Ascending aorta (tissue), 2 donors: ENCODE measurements around the gene PRDM5. TPM values are rescaled to one million over a fixed set of nuclear protein-coding genes. Genes with fewer than 3 reads are reported as not detected.

Experiments used
- DNase-seq, 2 donors: peaks; one replicate each; pipeline ENCODE4 v3.0.0-alpha.2; 2019; ENCODE audit warnings: low spot score in 2 of 2
- H3K27ac ChIP-seq, 2 donors: fragments of 200-600 bp; sonication (generic); one replicate each; pipeline ENCODE4 v1.5.1; 2016 to 2017; ENCODE audit warnings: mild to moderate bottlenecking in 1 of 2
- H3K27me3 ChIP-seq: fragments of 200-600 bp; sonication (generic); one replicate; pipeline ENCODE4 v1.5.1; 2017
- H3K36me3 ChIP-seq, 2 donors: fragments of 200-600 bp; sonication (generic); one replicate each; pipeline ENCODE4 v1.5.1; 2016
- H3K4me1 ChIP-seq, 2 donors: fragments of 200-600 bp; sonication (generic); one replicate each; pipeline ENCODE4 v1.5.1; 2016 to 2017; ENCODE audit warnings: mild to moderate bottlenecking in 1 of 2
- H3K4me3 ChIP-seq, 2 donors: fragments of 200-600 bp; sonication (generic); one replicate each; pipeline ENCODE4 v1.5.1; 2016 to 2017; ENCODE audit warnings: mild to moderate bottlenecking in 1 of 2
- H3K9me3 ChIP-seq, 2 donors: fragments of 200-600 bp; sonication (generic); one replicate each; pipeline ENCODE4 v1.5.1; 2016
- intact Hi-C: fragments of 100-400 bp; cut with DNase I; formaldehyde crosslinking; loops from one replicate; pipeline ENCODE4 v1.15.1; 2023
- total RNA-seq: library from RNA; depleted of rRNA; stranded (reverse); fragments of >200 nt; gene quantifications from one replicate; pipeline ENCODE4 v1.1.0, GENCODE V29; 2016
- TF ChIP-seq, protein P1 (sequence below), 3 experiments: fragments of 200-600 bp in 2 of 3; fragments of 450-650 bp in 1 of 3; sonication (generic) in 2 of 3; IDR thresholded peaks; one replicate each; pipeline ENCODE4 v1.5.1; 2016 to 2019; ENCODE audit warnings: antibody characterized with exemption in 3 of 3, mild to moderate bottlenecking in 1 of 3, moderate library complexity in 1 of 3

The PRDM5 gene
- total RNA-seq, 1 donor from 2014 or later: 14.9 TPM

GRCh38 chr4:120672076-120672475, 250.4 kb downstream of the PRDM5 start:
- TF ChIP-seq, protein P1, sequence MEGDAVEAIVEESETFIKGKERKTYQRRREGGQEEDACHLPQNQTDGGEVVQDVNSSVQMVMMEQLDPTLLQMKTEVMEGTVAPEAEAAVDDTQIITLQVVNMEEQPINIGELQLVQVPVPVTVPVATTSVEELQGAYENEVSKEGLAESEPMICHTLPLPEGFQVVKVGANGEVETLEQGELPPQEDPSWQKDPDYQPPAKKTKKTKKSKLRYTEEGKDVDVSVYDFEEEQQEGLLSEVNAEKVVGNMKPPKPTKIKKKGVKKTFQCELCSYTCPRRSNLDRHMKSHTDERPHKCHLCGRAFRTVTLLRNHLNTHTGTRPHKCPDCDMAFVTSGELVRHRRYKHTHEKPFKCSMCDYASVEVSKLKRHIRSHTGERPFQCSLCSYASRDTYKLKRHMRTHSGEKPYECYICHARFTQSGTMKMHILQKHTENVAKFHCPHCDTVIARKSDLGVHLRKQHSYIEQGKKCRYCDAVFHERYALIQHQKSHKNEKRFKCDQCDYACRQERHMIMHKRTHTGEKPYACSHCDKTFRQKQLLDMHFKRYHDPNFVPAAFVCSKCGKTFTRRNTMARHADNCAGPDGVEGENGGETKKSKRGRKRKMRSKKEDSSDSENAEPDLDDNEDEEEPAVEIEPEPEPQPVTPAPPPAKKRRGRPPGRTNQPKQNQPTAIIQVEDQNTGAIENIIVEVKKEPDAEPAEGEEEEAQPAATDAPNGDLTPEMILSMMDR (IDR thresholded peaks at IDR 0.05): no peak
- intact Hi-C loops: no loop called here
- Histone ChIP-seq H3K4me3 (no peak overlapping the region), H3K9me3 (peaks cover 0 to 16% of the 10 kb centered on the region in 2 donors), H3K27ac (no peak overlapping the region), H3K4me1 (no peaks in the 10 kb centered on the region), H3K27me3 (no peaks in the 10 kb centered on the region), H3K36me3 (no peaks in the 10 kb centered on the region)
- DNase-seq: no peak

DNA sequence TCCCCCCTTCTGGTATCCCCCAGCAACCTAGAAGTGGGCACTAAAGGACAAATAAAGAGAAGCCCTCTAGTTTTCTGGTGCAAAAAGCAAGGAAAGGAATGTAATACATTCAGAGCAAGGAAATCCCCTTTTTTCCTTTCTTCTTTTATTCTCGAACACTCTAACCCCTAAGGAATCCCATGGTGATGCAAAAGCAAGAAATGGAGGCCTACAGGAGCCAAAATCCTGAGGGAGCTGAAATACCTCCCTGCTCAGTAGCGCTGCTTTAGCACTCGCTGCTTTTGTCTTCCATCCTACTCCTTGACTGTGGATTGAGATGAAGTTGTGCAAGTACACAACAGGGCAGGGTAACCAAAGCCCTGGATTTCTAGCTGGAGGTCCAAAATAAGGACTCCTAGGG, 251.0 kb downstream of the PRDM5 start:
- Histone ChIP-seq H3K36me3 (no peaks in the 10 kb centered on the region), H3K9me3 (peaks cover 0 to 16% of the 10 kb centered on the region in 2 donors), H3K4me1 (no peaks in the 10 kb centered on the region), H3K27ac (no peak overlapping the region), H3K4me3 (no peak overlapping the region), H3K27me3 (no peaks in the 10 kb centered on the region)
- DNase-seq: no peak
- TF ChIP-seq, protein P1 (IDR thresholded peaks at IDR 0.05): no peak
- intact Hi-C loops: no loop called here

DNA sequence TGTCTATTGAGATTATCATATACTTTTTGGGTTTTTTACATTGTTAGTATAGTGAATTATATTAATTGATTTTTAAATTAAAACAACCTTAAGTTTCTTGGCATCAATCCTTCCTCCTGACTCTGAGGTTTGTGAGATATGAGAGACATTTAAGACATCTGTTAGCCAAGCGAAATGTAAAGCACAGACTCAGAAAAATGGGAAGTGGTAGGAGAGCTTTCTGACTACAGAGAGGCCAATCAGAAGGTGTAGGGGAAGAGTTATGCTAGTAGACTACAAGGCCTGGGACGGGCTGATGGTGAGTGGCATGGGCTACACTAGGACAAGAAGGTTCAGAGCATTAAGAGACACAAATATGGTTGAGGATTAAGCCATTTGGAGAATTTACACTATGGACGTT, 255.4 kb downstream of the PRDM5 start:
- DNase-seq: no peak
- Histone ChIP-seq H3K27ac (no peak overlapping the region), H3K9me3 (peaks cover 0 to 5% of the 10 kb centered on the region in 2 donors), H3K27me3 (no peaks in the 10 kb centered on the region), H3K4me1 (no peaks in the 10 kb centered on the region), H3K4me3 (no peak overlapping the region), H3K36me3 (no peaks in the 10 kb centered on the region)
- intact Hi-C loops: no loop called here
- TF ChIP-seq, protein P1 (IDR thresholded peaks at IDR 0.05): no peak

DNA sequence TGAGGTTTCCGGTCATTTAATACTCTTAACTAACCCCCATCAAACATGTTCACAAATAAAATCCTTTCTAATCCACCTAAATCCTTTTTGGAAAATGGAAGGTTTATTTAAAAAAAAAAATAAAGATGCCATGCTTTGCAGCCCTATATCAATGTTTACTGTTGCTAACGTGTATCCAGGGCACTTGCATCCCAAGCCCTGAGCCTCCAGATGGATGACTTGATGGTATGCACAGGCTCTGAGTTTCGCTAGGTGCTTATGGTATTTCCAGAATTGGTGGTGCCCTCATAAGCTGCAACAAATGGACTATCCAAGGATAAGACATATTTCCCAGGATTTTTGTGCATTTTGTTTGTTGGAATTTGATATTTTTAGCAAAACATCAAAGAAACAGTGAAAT, 257.7 kb downstream of the PRDM5 start:
- H3K36me3 ChIP-seq: no peaks in the 10 kb centered on the region
- DNase-seq: no peak
- no peak overlapping the region for H3K27ac ChIP-seq
- intact Hi-C loops: no loop called here
- no peaks in the 10 kb centered on the region for H3K4me1 ChIP-seq
- no peaks in the 10 kb centered on the region for H3K9me3 ChIP-seq
- TF ChIP-seq, protein P1 (IDR thresholded peaks at IDR 0.05): no peak
- no peak overlapping the region for H3K4me3 ChIP-seq
- H3K27me3 ChIP-seq: no peaks in the 10 kb centered on the region

GRCh38 chr4:120659616-120660170, 262.8 kb downstream of the PRDM5 start:
- H3K4me1 ChIP-seq: no peaks in the 10 kb centered on the region
- TF ChIP-seq, protein P1 (IDR thresholded peaks at IDR 0.05): no peak
- no peaks in the 10 kb centered on the region for H3K36me3 ChIP-seq
- DNase-seq: no peak
- intact Hi-C loops: no loop called here
- H3K27ac ChIP-seq: no peak overlapping the region
- H3K27me3 ChIP-seq: no peaks in the 10 kb centered on the region
- no peaks in the 10 kb centered on the region for H3K9me3 ChIP-seq
- H3K4me3 ChIP-seq: no peak overlapping the region

GRCh38 chr4:120658772-120659171, 263.8 kb downstream of the PRDM5 start:
- H3K4me3 ChIP-seq: no peak overlapping the region
- H3K27me3 ChIP-seq: no peaks in the 10 kb centered on the region
- H3K27ac ChIP-seq: no peak overlapping the region
- H3K36me3 ChIP-seq: no peaks in the 10 kb centered on the region
- TF ChIP-seq, protein P1 (IDR thresholded peaks at IDR 0.05): no peak
- intact Hi-C loops: no loop called here
- no peak for DNase-seq
- H3K4me1 ChIP-seq: no peaks in the 10 kb centered on the region
- no peaks in the 10 kb centered on the region for H3K9me3 ChIP-seq
